DMS114 treated with DMSO at 0.1 percent for 48 hours (cell line): Measurements from ENCODE around the gene AP3B1.

Source experiments
- DNase-seq: peaks from one replicate; lab custom pipeline; 2025; ENCODE audit not compliant: unreplicated experiment; lab: John Stamatoyannopoulos, UW

Gene AP3B1

GRCh38 chr5:78294248-78295034 is at the start of gene AP3B1:
AP3B1 (minus strand) TSS chr5:78294698; CDS start chr5:78294579, 119 bp downstream.
- DNase-seq: peak; percentile 96

GRCh38 chr5:78341440-78341839 is 46.9 kb upstream of the AP3B1 start:
- no peak for DNase-seq

- DNase-seq: no peak
Measured at GRCh38 chr5:78339617-78340436, 45.3 kb upstream of the AP3B1 start.

- no peak for DNase-seq
Measured at GRCh38 chr5:78336698-78337097, 42.2 kb upstream of the AP3B1 start.

GRCh38 chr5:78335976-78336375 is 41.5 kb upstream of the AP3B1 start:
- no peak for DNase-seq

GRCh38 chr5:78334811-78335210 is 40.3 kb upstream of the AP3B1 start:
- DNase-seq: no peak

- DNase-seq: no peak
Measured at GRCh38 chr5:78331523-78332080, 37.1 kb upstream of the AP3B1 start.

GRCh38 chr5:78328585-78329173 is 34.2 kb upstream of the AP3B1 start:
- DNase-seq: no peak

GRCh38 chr5:78327761-78328510 is 33.4 kb upstream of the AP3B1 start:
- no peak for DNase-seq

GRCh38 chr5:78326930-78327329 is 32.4 kb upstream of the AP3B1 start:
- no peak for DNase-seq

GRCh38 chr5:78323241-78323640 is 28.7 kb upstream of the AP3B1 start:
- DNase-seq: no peak

GRCh38 chr5:78320401-78320800 is 25.9 kb upstream of the AP3B1 start:
- no peak for DNase-seq

GRCh38 chr5:78318337-78318736 is 23.8 kb upstream of the AP3B1 start:
- DNase-seq: no peak

- DNase-seq: no peak
Measured at GRCh38 chr5:78317515-78317914, 23.0 kb upstream of the AP3B1 start.

- DNase-seq: no peak
Measured at GRCh38 chr5:78308703-78309102, 14.2 kb upstream of the AP3B1 start.

GRCh38 chr5:78300464-78301045 is 6.1 kb upstream of the AP3B1 start:
- DNase-seq: no peak

GRCh38 chr5:78295035-78295961 is 800 bp upstream of the AP3B1 start:
- DNase-seq: peak; percentile 7

- DNase-seq: peak; percentile 22
Measured at GRCh38 chr5:78293851-78294247, 649 bp downstream of the AP3B1 start.

GRCh38 chr5:78291687-78292086 is 2.8 kb downstream of the AP3B1 start:
- DNase-seq: no peak
